ENCODE data around the gene PSTPIP2. TPM values are rescaled to one million over a fixed set of nuclear protein-coding genes. Genes with fewer than 3 reads are reported as not detected.

Gene PSTPIP2
- total RNA-seq, 1 experiment from 2014 or later: 3.3 TPM

- Mint-ChIP-seq H3K36me3 (ENCODE audit: insufficient read depth in 1 of 3, low read depth in 3 of 3) (no peaks in the 10 kb centered on the region), H3K4me3 (no peak overlapping the region), H3K27ac (no peak overlapping the region), H3K27me3 (ENCODE audit: low read depth) (no peaks in the 10 kb centered on the region; the same call in 1 of the 2 replicates), H3K4me1 (peaks cover 15 to 19% of the 10 kb centered on the region in 2 experiments), H3K9me3 (no peaks in the 10 kb centered on the region)
- H4K5ac ChIP-seq (ENCODE audit: insufficient read length, low read depth, low read length): no peak overlapping the region
- no peaks in the 10 kb centered on the region for H3K9me3 ChIP-seq (ENCODE audit: control insufficient read depth, low read depth, low read length)
- WGBS (ENCODE audit: extremely low coverage, insufficient read length, low lambda C conversion rate): no CpG with 5 or more reads among the region's 2 CpGs
- H3K79me1 ChIP-seq (ENCODE audit: insufficient read depth, low read depth, low read length, poor library complexity, severe bottlenecking): no peaks in the 10 kb centered on the region
- no peak for TF ChIP-seq CTCF (conservative IDR thresholded peaks at IDR 0.05)
- H2BK20ac ChIP-seq (ENCODE audit: low read depth, low read length, poor library complexity, severe bottlenecking): no peak overlapping the region
- no peaks in the 10 kb centered on the region for H4K20me1 ChIP-seq (ENCODE audit: control insufficient read depth, insufficient read depth, insufficient read length)
- H2BK15ac ChIP-seq (ENCODE audit: low read depth, low read length): no peak overlapping the region
- H3K79me2 ChIP-seq (ENCODE audit: insufficient read depth, low read length): no peaks in the 10 kb centered on the region
- no peak overlapping the region for H2BK120ac ChIP-seq (ENCODE audit: low read depth, low read length, poor library complexity, severe bottlenecking)
- H3K23me2 ChIP-seq (ENCODE audit: insufficient read length, low read depth, low read length, poor library complexity, severe bottlenecking): no peaks in the 10 kb centered on the region
- H3K27ac ChIP-seq (ENCODE audit: insufficient read length, low read depth, low read length): no peak overlapping the region
- H4K8ac ChIP-seq (replicated peaks; ENCODE audit: insufficient read length, low read depth, low read length): no peak overlapping the region
- no peak overlapping the region for H3T11ph ChIP-seq (ENCODE audit: low read length)
- no peak overlapping the region for H3K9ac ChIP-seq (ENCODE audit: extremely low read depth, insufficient read length, low read length)
- peaks cover 10% of the 10 kb centered on the region for H3K4me1 ChIP-seq (ENCODE audit: insufficient read depth, low read length)
- H2BK12ac ChIP-seq (ENCODE audit: insufficient read length, low read depth, low read length): no peak overlapping the region
- no peak overlapping the region for H2BK5ac ChIP-seq (ENCODE audit: insufficient read length, low read length)
- no peak overlapping the region for H3K56ac ChIP-seq (ENCODE audit: insufficient read length, low read depth, low read length)
- no peak for DNase-seq
- no peak overlapping the region for H4K91ac ChIP-seq (ENCODE audit: insufficient read length, low read depth, low read length)
- H3K4me2 ChIP-seq (ENCODE audit: insufficient read depth, insufficient read length, low read length): no peak overlapping the region
- no peak overlapping the region for H3K14ac ChIP-seq (ENCODE audit: insufficient read depth, low read length)
- H3K4ac ChIP-seq (ENCODE audit: low read depth, low read length): no peak overlapping the region
- no peak overlapping the region for H2AK5ac ChIP-seq (ENCODE audit: insufficient read length, low read length)
- H3K27me3 ChIP-seq (ENCODE audit: insufficient read depth, low read length): no peaks in the 10 kb centered on the region
- H3K23ac ChIP-seq (ENCODE audit: insufficient read length, low read depth, low read length): no peak overlapping the region
- no peak overlapping the region for H3K18ac ChIP-seq (ENCODE audit: insufficient read length, low read depth, low read length)
- no peak overlapping the region for H2AFZ ChIP-seq (ENCODE audit: low read length)
Observed at GRCh38 chr18:45981821-45982220, 90.2 kb downstream of the PSTPIP2 start.
